Neural progenitor cell (in vitro differentiated cells): ENCODE data around the gene TELO2.

ENCODE experiments used
- CTCF ChIP-seq: fragments of 200-600 bp; sonication (generic); IDR thresholded peaks from 2 replicates; pipeline ENCODE4 v1.5.1; 2017; ENCODE audit warnings: antibody characterized with exemption, mild to moderate bottlenecking
- EZH2 ChIP-seq: fragments of 200-600 bp; sonication (generic); IDR thresholded peaks from 2 replicates; pipeline ENCODE4 v1.6.1; 2017; ENCODE audit warnings: antibody characterized with exemption, mild to moderate bottlenecking, moderate library complexity
- EZH2phosphoT487 ChIP-seq: fragments of 200-600 bp; sonication (generic); IDR thresholded peaks from 2 replicates; pipeline ENCODE4 v1.6.1; 2017; ENCODE audit warnings: antibody characterized with exemption

DNA sequence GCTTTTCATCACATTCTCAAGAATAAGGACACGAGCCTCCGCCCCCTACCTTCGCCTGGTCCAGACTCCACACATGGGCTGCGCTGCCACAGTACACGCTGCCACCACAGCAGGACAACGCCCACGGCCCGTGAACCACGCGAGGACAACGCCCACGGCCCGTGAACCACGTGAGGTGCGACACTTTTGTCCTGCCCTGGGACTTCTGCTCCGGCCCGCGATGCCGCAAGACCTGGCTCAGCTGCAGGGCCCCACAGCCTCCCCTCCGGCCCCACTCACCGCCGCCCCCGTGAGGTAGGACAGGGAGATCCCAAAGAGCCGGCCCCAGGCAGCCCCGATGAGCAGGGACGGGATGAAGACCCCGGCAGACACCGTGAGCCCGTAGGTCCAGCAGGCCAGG is 42.9 kb upstream of the TELO2 start:
- TF ChIP-seq CTCF (no peak), EZH2 (no peak), EZH2phosphoT487 (no peak)
